H4 (cell line): Measurements from ENCODE around the gene SLC44A1. TPM values are rescaled to one million over a fixed set of nuclear protein-coding genes. Genes with fewer than 3 reads are reported as not detected.
A peak's percentile ranks its signal among the peaks of the same experiment; 100 is the strongest.
"Not testable (repeated sequence)": the region's sequence is repeated elsewhere in the genome, so short reads cannot be mapped to it uniquely, and the experiment has no call there.

Source experiments
- DNase-seq: peaks from one replicate; pipeline ENCODE4 v3.0.0-alpha.2; 2015; ENCODE audit warnings: low spot score
- total RNA-seq: library from RNA; depleted of rRNA; stranded (reverse); fragments of >200 nt; shearing (Covaris generic); gene quantifications from 2 replicates; pipeline ENCODE4 v1.2.3, GENCODE V29; 2014

The SLC44A1 gene
- total RNA-seq, 1 experiment from 2014 or later, result 31.9 TPM

DNA sequence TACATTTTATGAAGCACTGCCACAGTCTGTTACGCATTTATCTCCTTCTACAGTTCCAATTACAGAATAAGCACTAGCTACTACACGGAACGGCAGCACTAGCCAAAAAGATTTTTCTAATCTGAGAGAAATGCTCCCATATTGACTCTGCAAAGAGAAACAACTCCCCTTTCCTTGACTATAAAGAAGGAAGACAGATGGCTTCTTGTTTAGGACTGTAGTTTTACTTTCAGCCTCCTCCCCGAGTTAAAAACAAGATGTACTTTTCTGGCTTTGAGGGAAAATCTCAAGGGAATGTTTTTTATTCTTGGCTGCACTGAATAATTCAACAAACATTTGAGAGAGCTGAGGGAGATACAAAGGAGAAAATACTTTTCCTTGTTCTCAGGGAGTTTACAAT is 1.9 kb upstream of the SLC44A1 start:
- DNase-seq, result no peak

- peak; percentile 67 for DNase-seq
Measured at GRCh38 chr9:105243015-105243686, 1.3 kb upstream of the SLC44A1 start.

- DNase-seq, result no peak
Measured at GRCh38 chr9:105244734-105245028, 230 bp downstream of the SLC44A1 start.

DNA sequence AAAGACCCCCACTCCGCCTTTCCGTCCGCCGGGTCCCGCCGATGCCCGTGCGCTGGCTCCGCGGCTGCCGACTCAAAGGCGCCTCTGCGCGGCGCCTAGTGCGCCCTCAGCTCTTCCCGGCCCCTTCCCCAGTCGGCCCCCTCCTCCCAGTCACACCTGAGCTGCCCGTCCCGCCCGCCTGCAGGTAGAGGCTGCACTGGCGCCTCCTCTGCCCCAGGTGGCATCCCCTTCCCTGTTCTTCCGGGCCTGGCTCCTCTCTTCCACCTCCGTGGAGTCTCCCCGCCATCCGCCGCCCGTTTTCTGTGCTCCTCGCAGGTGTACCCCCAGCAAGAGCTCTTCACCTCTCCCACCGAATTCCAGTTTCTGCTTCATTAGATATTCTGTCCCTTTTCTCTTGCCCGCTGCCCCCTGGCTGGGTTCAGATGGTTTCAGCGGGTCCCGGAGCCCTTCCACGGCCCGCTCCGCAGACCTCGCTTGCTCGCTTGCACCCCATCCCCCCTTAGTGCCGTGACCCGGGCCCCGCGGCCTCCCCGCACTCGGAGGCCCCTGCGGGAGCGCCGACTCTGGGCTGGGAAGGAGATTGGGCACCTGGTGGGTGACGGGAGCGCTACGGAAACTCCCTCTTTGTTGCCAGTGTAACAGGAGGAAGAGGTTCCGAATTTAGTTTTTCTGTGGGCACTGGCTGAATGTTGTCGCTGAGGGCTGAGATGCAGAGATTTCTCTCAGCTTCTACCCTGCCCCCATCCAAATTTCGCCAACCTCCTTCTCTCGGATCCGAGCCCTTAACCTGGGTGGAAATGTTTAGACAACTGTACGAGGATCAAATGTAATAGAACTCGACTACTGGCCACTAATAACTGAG is 809 bp downstream of the SLC44A1 start:
- DNase-seq, result peak; percentile 28

- DNase-seq, result no peak
Measured at GRCh38 chr9:105245891-105246161, 1.4 kb downstream of the SLC44A1 start.

GRCh38 chr9:105246656-105247173 is 2.3 kb downstream of the SLC44A1 start:
- DNase-seq, result no peak

- no peak for DNase-seq
Measured at GRCh38 chr9:105248691-105249090, 4.2 kb downstream of the SLC44A1 start.

DNA sequence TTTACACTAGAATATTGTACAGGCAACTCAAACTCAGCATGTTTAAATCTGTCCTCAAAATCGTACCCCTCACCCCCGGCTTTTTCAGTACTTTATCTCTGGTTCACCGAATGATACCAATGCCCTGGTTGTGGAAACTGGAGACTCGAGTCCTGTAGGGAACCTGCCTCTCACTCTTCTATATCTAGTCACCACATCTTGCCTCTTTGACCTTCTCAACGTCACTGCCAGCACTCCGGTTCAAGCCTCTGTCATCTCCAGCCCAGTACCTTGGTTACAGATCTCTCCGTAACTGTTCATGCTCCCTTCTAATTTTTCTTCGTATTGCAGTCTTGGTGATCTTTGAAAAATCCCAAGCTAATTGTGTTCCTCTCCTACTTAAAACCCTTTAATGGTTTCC is 6.7 kb downstream of the SLC44A1 start:
- DNase-seq, result no peak

GRCh38 chr9:105251733-105252404 is 7.4 kb downstream of the SLC44A1 start:
- no peak for DNase-seq

DNA sequence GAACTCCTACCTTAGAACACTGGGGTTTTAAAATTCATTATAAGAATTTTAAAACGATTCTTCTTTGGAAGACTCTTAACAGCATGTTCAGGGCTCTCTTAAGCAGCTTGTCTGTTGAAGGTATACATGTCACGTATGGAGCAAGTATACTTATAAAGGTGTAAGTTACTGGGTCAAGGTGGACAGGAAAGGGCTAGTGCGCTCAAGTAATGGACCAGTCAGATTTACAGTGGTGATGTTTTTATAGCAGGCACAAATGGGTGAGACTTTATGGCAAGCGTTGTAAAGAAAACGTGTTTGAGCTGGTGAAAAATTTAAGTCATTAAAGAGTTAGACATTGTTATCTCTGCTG is 7.9 kb downstream of the SLC44A1 start:
- DNase-seq, result no peak

- no peak for DNase-seq
Measured at GRCh38 chr9:105254226-105254625, 9.8 kb downstream of the SLC44A1 start.

DNA sequence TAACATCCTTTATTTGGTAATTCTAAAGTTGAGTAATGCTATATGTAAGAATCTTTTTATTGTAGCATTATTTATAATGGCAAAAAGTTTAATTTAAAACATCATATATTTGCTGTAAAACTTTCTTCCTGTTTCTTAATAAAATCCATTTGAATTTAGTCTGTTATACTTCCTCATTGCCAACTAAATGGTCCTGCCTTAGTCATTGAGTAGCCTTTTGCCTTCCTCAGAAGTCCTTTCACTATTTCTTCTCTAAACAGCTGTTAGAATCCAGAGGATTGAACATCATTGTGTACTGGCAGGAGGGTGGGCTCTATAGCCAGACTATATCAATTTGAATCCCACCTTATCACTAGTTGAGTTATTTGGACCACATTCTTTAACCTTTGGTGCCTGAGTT is 11.0 kb downstream of the SLC44A1 start:
- no peak for DNase-seq

DNA sequence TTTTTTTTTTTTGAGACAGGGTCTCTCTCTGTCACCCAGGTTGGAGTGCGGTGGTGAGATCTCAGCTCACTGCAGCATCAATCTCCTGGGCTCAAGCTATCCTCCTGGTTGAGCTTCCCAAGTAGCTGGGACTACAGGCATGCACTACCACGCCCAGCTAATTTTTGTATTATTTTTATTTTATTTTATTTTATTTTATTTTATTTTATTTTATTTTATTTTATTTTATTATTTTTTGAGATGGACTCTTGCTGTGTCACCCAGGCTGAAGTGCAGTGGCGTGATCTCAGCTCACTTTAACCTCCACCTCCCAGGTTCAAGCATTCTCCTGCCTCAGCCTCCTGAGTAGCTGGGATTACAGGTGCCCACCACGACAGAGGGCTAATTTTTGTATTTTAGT is 12.1 kb downstream of the SLC44A1 start:
- not testable (repeated sequence) for DNase-seq

DNA sequence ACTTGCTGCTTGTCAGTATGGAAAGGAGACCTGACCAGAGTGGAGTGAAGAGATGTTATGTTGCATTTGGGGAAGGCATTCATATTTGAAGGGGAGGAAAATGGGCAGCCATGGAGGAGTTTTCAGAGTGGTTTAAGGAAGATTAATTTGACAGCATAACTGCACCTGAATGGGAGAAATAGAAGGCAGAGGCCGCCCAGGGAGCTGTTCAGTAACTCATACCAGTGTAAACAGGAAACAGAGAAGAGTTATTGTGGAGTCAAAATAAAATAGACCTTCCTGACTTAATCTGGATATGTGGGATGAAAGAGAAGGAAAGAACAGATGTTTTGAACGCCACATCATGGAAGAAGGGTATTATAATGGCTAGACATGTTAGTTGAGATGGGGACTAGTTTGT is 13.4 kb downstream of the SLC44A1 start:
- DNase-seq, result no peak

DNA sequence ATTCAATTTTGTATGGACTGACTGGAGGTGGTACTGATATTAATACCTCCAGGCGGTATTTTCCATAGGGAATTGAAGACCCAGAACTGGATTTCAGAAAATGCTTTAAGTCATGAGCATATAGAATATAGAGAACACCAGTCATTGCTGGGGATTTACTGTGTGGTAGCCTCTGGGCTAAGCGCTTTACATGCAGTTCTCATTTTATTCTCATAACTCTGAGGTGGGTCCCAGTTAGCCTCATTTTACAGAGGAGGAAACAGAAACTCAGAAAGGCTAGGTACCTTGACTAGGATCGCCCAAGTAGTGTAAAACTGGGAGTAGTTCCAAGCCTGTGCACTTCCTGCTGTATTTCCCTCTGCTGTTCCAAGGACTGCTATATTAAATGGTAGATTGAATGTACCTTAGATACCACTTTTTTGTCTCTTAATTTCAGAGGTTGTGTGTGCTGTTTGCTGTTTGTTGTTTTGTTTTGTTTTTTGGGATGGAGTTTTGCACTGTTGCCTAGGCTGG is 13.8 kb downstream of the SLC44A1 start:
- no peak for DNase-seq

- DNase-seq, result no peak
Measured at GRCh38 chr9:105259274-105259673, 14.8 kb downstream of the SLC44A1 start.

- DNase-seq, result no peak
Measured at GRCh38 chr9:105259731-105260612, 15.5 kb downstream of the SLC44A1 start.

DNA sequence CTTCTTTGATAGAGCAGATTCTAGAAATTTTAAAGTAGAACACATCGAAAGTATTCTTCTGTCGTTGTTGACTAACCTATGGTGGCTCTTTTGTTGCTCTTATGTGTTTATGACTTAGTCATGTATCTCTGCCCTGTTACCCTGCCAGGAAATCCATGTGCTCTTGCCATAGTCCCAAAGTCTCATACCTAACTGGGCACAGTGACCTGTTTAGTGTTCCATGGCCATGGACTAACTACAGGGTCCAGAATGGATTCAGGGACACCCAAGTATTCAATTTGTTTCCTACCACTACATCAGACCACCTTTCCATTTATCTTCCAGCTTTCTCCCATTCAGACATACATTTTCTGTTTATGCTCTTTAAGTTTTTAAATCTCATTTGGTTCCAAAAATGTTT is 18.0 kb downstream of the SLC44A1 start:
- DNase-seq, result no peak

GRCh38 chr9:105264380-105264779 is 19.9 kb downstream of the SLC44A1 start:
- no peak for DNase-seq

- not testable (repeated sequence) for DNase-seq
Measured at GRCh38 chr9:105268254-105268653, 23.8 kb downstream of the SLC44A1 start.

GRCh38 chr9:105269593-105269992 is 25.1 kb downstream of the SLC44A1 start:
- DNase-seq, result no peak

GRCh38 chr9:105270711-105271110 is 26.3 kb downstream of the SLC44A1 start:
- DNase-seq, result no peak
